ENCODE measurements around the gene RASD2.

GRCh38 chr22:35578836-35579575, 38.4 kb downstream of the RASD2 start:
- TF ChIP-seq, protein P1, sequence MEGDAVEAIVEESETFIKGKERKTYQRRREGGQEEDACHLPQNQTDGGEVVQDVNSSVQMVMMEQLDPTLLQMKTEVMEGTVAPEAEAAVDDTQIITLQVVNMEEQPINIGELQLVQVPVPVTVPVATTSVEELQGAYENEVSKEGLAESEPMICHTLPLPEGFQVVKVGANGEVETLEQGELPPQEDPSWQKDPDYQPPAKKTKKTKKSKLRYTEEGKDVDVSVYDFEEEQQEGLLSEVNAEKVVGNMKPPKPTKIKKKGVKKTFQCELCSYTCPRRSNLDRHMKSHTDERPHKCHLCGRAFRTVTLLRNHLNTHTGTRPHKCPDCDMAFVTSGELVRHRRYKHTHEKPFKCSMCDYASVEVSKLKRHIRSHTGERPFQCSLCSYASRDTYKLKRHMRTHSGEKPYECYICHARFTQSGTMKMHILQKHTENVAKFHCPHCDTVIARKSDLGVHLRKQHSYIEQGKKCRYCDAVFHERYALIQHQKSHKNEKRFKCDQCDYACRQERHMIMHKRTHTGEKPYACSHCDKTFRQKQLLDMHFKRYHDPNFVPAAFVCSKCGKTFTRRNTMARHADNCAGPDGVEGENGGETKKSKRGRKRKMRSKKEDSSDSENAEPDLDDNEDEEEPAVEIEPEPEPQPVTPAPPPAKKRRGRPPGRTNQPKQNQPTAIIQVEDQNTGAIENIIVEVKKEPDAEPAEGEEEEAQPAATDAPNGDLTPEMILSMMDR (IDR thresholded peaks at IDR 0.05; ENCODE audit: insufficient read depth, low read depth, low read length) = no peak
- TF ChIP-seq EZH2 (IDR thresholded peaks at IDR 0.05; ENCODE audit: insufficient read depth, low read length) = no peak

Data from astrocyte (in vitro differentiated cells and primary cell).